ENCODE results near the gene SAMM50.

GRCh38 chr22:43995057-43995685, 39.9 kb downstream of the SAMM50 start:
- TF ChIP-seq, protein P1, sequence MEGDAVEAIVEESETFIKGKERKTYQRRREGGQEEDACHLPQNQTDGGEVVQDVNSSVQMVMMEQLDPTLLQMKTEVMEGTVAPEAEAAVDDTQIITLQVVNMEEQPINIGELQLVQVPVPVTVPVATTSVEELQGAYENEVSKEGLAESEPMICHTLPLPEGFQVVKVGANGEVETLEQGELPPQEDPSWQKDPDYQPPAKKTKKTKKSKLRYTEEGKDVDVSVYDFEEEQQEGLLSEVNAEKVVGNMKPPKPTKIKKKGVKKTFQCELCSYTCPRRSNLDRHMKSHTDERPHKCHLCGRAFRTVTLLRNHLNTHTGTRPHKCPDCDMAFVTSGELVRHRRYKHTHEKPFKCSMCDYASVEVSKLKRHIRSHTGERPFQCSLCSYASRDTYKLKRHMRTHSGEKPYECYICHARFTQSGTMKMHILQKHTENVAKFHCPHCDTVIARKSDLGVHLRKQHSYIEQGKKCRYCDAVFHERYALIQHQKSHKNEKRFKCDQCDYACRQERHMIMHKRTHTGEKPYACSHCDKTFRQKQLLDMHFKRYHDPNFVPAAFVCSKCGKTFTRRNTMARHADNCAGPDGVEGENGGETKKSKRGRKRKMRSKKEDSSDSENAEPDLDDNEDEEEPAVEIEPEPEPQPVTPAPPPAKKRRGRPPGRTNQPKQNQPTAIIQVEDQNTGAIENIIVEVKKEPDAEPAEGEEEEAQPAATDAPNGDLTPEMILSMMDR (IDR thresholded peaks at IDR 0.05): no peak
- no peak for TF ChIP-seq ZFX (IDR thresholded peaks at IDR 0.05; ENCODE audit: borderline replicate concordance)

Measured in 22Rv1 (cell line).